Mesodermal cell (in vitro differentiated cells): Measurements from ENCODE around the gene ELOVL5.
"Not testable (repeated sequence)": the region's sequence is repeated elsewhere in the genome, so short reads cannot be mapped to it uniquely, and the experiment has no call there.

Experiments used
- H3K27ac ChIP-seq: 2 replicates; pipeline ENCODE4 v1.7.0; 2013; ENCODE audit warnings: mild to moderate bottlenecking, low read depth, low read length, moderate library complexity; ENCODE audit not compliant: severe bottlenecking
- H3K36me3 ChIP-seq: 2 replicates; pipeline ENCODE4 v1.7.1; 2013; ENCODE audit warnings: mild to moderate bottlenecking, low read length, moderate library complexity; ENCODE audit not compliant: control insufficient read depth, insufficient read depth
- H3K4me1 ChIP-seq: one replicate; pipeline ENCODE4 v1.7.1; 2013; ENCODE audit warnings: mild to moderate bottlenecking, low read length; ENCODE audit not compliant: insufficient read depth, control insufficient read depth, poor library complexity, severe bottlenecking
- H3K4me3 ChIP-seq: 2 replicates; pipeline ENCODE4 v1.7.0; 2013; ENCODE audit warnings: low read length, control low read depth, mild to moderate bottlenecking; ENCODE audit not compliant: insufficient read depth, poor library complexity, severe bottlenecking; ENCODE audit errors: extremely low read depth
- H3K9me3 ChIP-seq: 2 replicates; pipeline ENCODE4 v1.7.1; 2013; ENCODE audit warnings: mild to moderate bottlenecking, low read length, moderate library complexity; ENCODE audit not compliant: control insufficient read depth
- WGBS, 2 experiments: methylation state at CpG; one replicate each; pipeline ENCODE4 v1.1.5; 2013; ENCODE audit warnings: missing lambda C conversion rate in 2 of 2; ENCODE audit not compliant: insufficient coverage in 2 of 2; 5-methylcytosine and 5-hydroxymethylcytosine counted together

Gene ELOVL5

DNA sequence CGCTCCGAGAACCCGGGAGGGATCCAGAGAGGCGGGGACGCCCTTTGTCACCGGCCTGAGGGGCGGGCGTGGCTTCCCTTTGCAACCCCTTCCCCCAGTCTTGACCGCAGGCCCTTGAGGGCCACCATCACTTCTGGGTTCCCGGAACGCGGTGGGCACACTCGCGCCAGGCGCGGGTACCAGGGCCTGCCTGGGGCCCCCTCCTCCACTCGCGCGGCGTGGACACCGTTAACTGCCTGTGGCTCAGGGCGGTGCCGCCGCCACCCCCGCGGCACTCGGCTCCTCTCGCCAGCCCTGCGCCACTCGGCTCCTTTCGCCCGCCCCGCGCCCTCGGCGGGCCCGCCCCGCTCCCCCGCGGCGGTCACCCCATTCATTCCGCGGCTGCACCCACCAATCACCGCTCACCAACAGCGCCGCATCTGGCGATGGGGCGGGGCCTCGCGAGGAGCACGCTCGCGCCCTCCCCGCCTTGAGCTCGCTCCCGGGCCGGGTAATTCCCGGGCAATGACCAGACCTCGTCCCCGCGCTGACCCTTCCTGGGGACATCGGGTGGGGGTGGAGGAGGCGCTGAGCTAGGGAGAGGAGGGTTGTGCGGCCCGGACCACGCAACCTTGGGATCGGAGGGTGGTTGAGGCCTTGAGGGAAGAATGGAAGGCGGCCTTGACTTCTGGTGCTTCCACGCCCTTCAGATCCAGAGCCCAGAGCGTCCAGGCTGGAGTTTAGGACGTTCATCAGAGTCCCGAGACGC, 10.5 kb upstream of the ELOVL5 start:
- Histone ChIP-seq H3K27ac (peak overlapping the region; percentile 92), H3K9me3 (peaks cover 6% of the 10 kb centered on the region), H3K4me3 (peak overlapping the region; percentile 46), H3K4me1 (peaks cover 10% of the 10 kb centered on the region), H3K36me3 (no peaks in the 10 kb centered on the region)
- 1% methylated on average over 47 to 50 of the region's 73 CpGs for WGBS, 2 experiments

GRCh38 chr6:53358440-53359094, 9.8 kb upstream of the ELOVL5 start:
- Histone ChIP-seq H3K4me3 (peak overlapping the region; percentile 46), H3K27ac (peak overlapping the region; percentile 92)
- 27 to 33% methylated on average over 16 to 17 of the region's 17 CpGs for WGBS, 2 experiments

DNA sequence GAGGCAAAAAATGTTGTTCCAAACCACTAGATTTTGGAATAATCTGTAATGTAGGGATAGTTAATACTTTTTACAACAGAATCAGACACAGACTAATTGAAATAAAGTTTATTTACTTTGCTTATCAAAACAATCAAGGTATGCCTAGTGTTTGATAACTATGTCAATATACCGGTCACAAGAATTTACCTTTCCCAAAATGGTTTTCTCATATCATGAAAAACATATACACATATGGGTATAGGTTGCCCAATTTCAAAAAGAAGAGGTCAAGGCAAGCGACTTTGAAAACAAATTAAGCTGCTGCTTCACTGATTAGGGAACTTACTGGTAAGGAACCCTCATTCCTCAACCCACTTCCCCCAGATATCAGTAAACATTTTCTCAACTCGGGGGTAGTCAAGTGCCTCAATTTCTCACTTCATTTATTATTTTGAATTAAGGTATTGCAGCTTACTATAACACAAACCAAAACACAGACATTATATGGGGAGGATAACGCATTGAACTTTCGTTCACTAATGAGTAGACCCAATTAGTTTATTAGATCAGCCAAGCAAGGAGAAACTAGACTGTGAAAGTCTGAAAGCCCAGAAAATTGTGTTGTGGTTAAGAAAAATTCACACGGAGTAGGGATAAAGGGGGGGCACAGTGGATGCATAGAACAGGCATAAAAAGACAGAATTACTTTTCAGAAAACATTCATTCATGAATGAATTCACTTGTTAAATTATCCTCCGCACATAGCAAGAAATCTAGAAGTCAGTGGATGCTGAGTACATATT, 9.0 kb upstream of the ELOVL5 start:
- Histone ChIP-seq H3K4me1 (peaks cover 10% of the 10 kb centered on the region), H3K9me3 (peaks cover 2% of the 10 kb centered on the region), H3K4me3 (no peak overlapping the region), H3K27ac (no peak overlapping the region), H3K36me3 (no peaks in the 10 kb centered on the region)
- WGBS, 2 experiments = 100% methylated on average over 1 of the region's 7 CpGs; no CpG with 5 or more reads in 1 of the 2 experiments

More at GRCh38 chr6:53358440-53359094, 9.8 kb upstream of the ELOVL5 start:
- Histone ChIP-seq H3K9me3 (peaks cover 3% of the 10 kb centered on the region), H3K4me1 (peaks cover 10% of the 10 kb centered on the region), H3K36me3 (no peaks in the 10 kb centered on the region)

GRCh38 chr6:53353624-53354023, 4.9 kb upstream of the ELOVL5 start:
- H3K27ac ChIP-seq = no peak overlapping the region
- H3K9me3 ChIP-seq = no peaks in the 10 kb centered on the region
- H3K36me3 ChIP-seq = no peaks in the 10 kb centered on the region
- peaks cover 8% of the 10 kb centered on the region for H3K4me1 ChIP-seq
- no peak overlapping the region for H3K4me3 ChIP-seq
- WGBS, 2 experiments = 92 to 100% methylated on average over 1 of the region's 1 CpG

- no peak overlapping the region for H3K27ac ChIP-seq
- no peak overlapping the region for H3K4me3 ChIP-seq
- no peaks in the 10 kb centered on the region for H3K4me1 ChIP-seq
- H3K9me3 ChIP-seq = no peaks in the 10 kb centered on the region
- 63% methylated on average over 1 of the region's 3 CpGs; no CpG with 5 or more reads in 1 of the 2 experiments for WGBS, 2 experiments
- no peaks in the 10 kb centered on the region for H3K36me3 ChIP-seq
Observed at GRCh38 chr6:53352360-53352759, 3.6 kb upstream of the ELOVL5 start.

- Histone ChIP-seq H3K4me3 (peak overlapping the region; percentile 84), H3K36me3 (peaks cover 14% of the 10 kb centered on the region), H3K27ac (peak overlapping the region; percentile 89), H3K4me1 (no peaks in the 10 kb centered on the region), H3K9me3 (no peaks in the 10 kb centered on the region)
- 44 to 50% methylated on average over 8 to 12 of the region's 15 CpGs for WGBS, 2 experiments
Observed at GRCh38 chr6:53349209-53349693, 501 bp upstream of the ELOVL5 start.

DNA sequence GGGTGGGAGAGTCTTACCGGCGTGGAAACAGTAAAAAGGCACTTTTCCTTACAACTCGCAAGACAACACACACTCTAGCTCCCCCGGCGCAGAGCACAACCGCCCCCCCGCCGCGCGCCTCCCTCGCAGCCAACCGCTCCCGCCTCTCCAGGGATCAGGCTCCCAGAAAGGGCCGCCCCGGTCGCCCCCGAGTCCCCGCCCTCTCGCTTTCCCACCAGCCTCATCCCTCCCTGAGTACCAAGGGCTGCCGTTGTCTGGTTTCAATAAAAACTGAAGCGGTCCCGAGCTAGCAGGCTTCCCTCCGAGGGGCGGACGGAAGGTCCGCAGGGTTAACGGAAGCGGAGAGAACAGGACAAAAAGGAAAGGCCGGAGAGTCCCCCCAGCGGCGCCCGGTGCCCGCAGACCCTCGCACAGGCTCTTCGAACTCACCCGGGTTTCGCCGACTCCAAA, 804 bp downstream of the ELOVL5 start:
- Histone ChIP-seq H3K27ac (peak overlapping the region; percentile 89), H3K36me3 (peaks cover 14% of the 10 kb centered on the region), H3K9me3 (no peaks in the 10 kb centered on the region), H3K4me1 (no peaks in the 10 kb centered on the region), H3K4me3 (peak overlapping the region; percentile 84)
- 0% methylated on average over 32 to 35 of the region's 38 CpGs for WGBS, 2 experiments

- no peaks in the 10 kb centered on the region for H3K4me1 ChIP-seq
- H3K36me3 ChIP-seq = peaks cover 18% of the 10 kb centered on the region
- 0 to 2% methylated on average over 15 to 20 of the region's 23 CpGs for WGBS, 2 experiments
- no peaks in the 10 kb centered on the region for H3K9me3 ChIP-seq
- peak overlapping the region; percentile 89 for H3K27ac ChIP-seq
- peak overlapping the region; percentile 84 for H3K4me3 ChIP-seq
Observed at GRCh38 chr6:53347250-53347920, 1.4 kb downstream of the ELOVL5 start.

- not testable (repeated sequence) for H3K9me3 ChIP-seq, H3K4me3 ChIP-seq, H3K27ac ChIP-seq, H3K4me1 ChIP-seq
- WGBS, 2 experiments = 100% methylated on average over 1 of the region's 5 CpGs
- H3K36me3 ChIP-seq = peaks cover 26% of the 10 kb centered on the region
Observed at GRCh38 chr6:53346049-53346448, 2.7 kb downstream of the ELOVL5 start.

DNA sequence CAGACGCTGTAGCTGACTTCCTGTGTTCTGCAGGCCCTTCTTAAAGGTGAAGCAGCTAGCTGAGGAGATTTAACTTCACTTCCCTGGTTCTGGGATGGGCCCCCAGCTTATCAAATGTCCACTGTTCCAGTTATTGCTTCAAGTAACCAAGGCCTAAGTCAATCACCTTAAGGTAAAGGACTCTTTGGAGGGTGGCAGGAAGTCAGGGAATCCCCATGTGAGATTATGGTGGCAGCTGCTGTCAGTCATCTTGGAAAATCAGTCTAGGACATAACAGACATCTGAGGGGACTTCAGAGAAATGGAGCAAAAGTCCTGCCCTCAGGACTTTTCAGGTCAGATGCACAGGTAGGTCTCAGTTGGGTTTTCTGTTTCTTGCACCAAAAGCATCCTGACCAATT, 3.8 kb downstream of the ELOVL5 start:
- Histone ChIP-seq H3K9me3 (no peaks in the 10 kb centered on the region), H3K36me3 (peaks cover 26% of the 10 kb centered on the region), H3K4me3 (no peak overlapping the region), H3K4me1 (no peaks in the 10 kb centered on the region), H3K27ac (no peak overlapping the region)
- 83% methylated on average over 1 of the region's 1 CpG; no CpG with 5 or more reads in 1 of the 2 experiments for WGBS, 2 experiments
